Activated naive CD8-positive, alpha-beta T cell (primary cell): Measurements from ENCODE around the gene NFATC4.
"Not testable (repeated sequence)": the region's sequence is repeated elsewhere in the genome, so short reads cannot be mapped to it uniquely, and the experiment has no call there.

Experiments used
- H3K27ac Mint-ChIP-seq: one replicate; pipeline ENCODE4 v1.8.0; 2021; ENCODE audit warnings: mixed read lengths
- H3K27me3 Mint-ChIP-seq: one replicate; pipeline ENCODE4 v1.8.0; 2021; ENCODE audit warnings: mixed read lengths
- H3K36me3 Mint-ChIP-seq: one replicate; pipeline ENCODE4 v1.8.0; 2021; ENCODE audit warnings: mixed read lengths
- H3K4me1 Mint-ChIP-seq: one replicate; pipeline ENCODE4 v1.8.0; 2021; ENCODE audit warnings: low read depth, mixed read lengths
- H3K4me3 Mint-ChIP-seq: one replicate; pipeline ENCODE4 v1.8.0; 2021; ENCODE audit warnings: mild to moderate bottlenecking, mixed read lengths
- H3K9me3 Mint-ChIP-seq: one replicate; pipeline ENCODE4 v1.8.0; 2021; ENCODE audit warnings: low read depth, mixed read lengths

Gene NFATC4

DNA sequence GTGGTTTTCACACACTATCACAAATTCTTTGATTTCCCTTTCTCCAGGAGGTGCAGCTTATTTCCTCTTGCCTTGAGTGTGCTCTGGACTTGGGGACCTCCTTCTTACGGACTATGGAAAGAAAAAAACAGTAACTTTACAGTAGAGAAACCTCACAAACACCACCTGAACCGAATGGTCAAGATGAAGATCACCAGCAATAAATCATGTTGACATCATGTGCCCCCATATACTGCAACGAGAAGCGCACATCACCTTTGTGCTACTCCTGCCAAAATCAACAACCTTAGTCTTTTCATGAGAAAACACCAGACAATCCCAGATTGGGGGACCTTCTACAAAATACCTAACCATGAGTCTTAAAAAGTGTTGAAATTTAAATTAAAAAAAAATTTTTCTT, 17.5 kb downstream of the NFATC4 start:
- peaks cover 11% of the 10 kb centered on the region for H3K27me3 Mint-ChIP-seq
- H3K27ac Mint-ChIP-seq: no peak overlapping the region
- no peaks in the 10 kb centered on the region for H3K36me3 Mint-ChIP-seq
- no peaks in the 10 kb centered on the region for H3K4me1 Mint-ChIP-seq
- no peak overlapping the region for H3K4me3 Mint-ChIP-seq
- no peaks in the 10 kb centered on the region for H3K9me3 Mint-ChIP-seq

DNA sequence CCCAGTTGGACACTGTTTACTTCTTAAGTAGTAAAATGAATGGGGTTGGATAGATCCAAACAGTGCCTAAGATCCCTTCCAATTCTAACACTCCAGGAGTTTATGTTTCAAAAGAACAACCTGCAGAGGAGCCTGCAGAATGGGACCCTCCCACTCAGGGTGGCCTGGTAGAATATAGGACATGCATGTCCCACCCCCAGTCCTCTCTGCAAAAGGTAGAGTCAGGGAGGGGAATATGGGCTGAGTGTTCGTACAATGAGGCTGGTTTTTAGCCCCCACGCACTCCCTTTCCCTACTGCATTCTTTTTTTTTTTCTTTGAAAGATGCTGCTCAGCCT, 19.0 kb downstream of the NFATC4 start:
- H3K4me1 Mint-ChIP-seq: no peaks in the 10 kb centered on the region

DNA sequence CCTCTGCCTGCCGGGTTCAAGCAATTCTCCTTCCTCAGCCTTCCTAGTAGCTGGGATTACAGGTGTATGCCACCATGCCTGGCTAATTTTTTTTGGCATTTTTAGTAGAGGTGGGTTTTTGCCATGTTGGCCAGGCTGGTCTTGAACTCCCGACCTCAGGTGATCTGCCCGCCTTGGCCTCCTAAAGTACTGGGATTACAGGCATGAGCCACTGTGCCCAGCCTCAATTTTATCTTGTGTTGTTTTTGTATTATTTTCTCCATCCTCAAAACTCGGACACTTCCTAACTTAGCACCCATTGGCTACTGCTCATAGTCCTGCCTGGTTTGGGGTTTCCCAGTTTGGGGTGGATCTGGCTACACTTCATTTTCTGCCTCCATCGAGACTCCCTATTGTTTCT, 19.6 kb downstream of the NFATC4 start:
- H3K27me3 Mint-ChIP-seq: peaks cover 18% of the 10 kb centered on the region
- H3K9me3 Mint-ChIP-seq, H3K4me3 Mint-ChIP-seq, H3K36me3 Mint-ChIP-seq, H3K4me1 Mint-ChIP-seq, H3K27ac Mint-ChIP-seq: not testable (repeated sequence)

More for the DNA sequence above, 19.0 kb downstream of the NFATC4 start:
- Mint-ChIP-seq H3K36me3 (no peaks in the 10 kb centered on the region), H3K27ac (no peak overlapping the region), H3K9me3 (no peaks in the 10 kb centered on the region), H3K27me3 (peaks cover 16% of the 10 kb centered on the region), H3K4me3 (no peak overlapping the region)

DNA sequence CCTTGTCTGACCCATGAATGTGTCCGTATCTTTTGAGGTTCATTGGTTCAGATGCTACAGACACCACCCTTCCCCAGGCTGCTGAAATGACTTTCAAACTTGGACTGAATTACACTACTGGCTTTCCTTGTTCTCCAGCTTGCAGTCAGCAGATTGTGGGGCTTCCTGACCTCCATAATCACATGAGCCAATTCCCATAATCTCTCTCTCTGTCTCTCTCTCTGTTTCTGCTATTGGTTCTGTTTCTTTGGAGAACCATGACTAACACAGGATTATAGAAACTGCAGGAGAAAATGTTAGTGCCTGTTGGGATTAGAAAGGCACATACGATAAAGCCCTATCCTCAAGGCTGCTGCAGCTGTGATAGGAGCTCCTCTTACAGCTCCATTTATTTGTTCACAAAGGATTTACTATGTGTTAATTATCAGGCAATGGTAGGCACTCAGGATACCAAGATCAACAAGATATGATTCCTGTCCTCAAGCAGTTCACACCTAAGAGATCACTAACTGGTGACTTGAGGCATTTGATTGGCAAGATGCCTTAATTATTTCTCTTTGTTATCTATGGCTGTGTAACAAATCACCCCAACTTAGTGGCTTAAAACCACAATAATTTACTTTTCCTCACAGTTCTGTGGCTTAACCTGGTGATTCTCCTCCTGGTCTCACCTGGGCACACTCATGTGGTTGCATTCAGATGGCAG, 20.6 kb downstream of the NFATC4 start:
- Mint-ChIP-seq H3K27ac (no peak overlapping the region), H3K4me1 (no peaks in the 10 kb centered on the region), H3K36me3 (no peaks in the 10 kb centered on the region), H3K9me3 (no peaks in the 10 kb centered on the region), H3K27me3 (peaks cover 19% of the 10 kb centered on the region), H3K4me3 (no peak overlapping the region)

DNA sequence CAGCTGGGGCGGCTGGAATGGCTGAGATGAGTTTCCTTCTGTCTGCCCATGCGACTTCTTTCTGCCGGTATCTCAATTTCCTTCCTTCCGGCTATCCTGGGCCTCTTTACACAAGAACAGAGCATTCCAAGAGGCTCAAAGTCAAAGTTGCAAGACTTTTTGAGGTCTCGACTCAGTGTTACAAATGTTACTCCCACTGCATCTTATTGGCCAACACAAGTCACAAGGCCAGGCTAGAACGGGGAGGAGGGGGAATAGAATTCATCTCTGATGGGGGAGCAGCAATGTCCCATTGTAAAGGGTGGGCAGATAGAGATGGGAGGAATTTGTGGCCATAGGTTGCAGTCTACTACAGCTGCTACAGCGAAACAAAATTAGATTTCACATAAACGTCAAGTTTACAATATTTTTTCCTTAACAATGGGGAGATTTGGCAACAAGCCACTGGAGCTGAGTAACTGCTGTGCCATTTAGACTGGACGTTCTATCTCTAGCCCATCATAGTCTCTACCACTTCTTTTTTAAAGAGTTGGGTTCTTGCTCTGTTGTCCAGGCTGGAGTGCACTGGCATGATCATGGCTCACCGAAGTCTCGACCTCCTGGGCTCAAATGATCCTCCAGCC, 21.4 kb downstream of the NFATC4 start:
- H3K4me3 Mint-ChIP-seq: no peak overlapping the region
- no peaks in the 10 kb centered on the region for H3K9me3 Mint-ChIP-seq

DNA sequence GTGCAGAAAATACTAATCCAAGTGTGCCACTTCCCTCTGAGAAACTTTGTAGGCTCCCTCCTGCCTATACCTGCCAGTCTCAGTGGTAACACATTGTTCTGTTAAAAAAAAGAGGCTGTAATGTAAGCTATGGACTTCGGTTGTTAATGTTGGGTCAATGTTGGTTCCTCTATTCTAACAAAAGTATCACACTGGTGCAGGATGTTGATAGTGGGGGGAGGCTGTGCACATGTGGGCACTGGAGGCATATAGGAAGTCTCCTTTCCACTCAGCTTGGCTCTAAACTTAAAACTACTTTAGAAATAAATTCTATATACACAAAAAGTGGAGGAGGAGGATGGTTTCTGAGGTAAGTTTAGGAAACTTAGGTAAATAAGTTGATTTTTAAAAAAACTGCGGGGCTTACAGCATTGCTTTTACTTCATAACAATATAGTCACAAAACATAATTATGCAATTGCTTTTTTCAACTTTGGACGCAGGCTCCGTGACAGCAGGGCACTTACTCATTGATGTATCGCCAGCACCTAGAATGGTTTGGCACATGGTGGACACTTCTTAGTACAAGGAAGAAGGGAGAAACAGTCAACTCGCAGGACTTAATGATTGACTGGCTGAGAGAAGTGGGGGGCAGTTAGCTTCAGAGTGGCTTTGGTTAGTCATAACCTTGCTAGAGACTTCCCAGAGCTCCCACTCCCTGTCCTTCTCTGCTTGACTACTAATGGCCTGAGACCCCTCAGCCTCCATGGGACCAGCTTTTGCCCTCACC, 22.9 kb downstream of the NFATC4 start:
- peaks cover 17% of the 10 kb centered on the region for H3K27me3 Mint-ChIP-seq
- H3K27ac Mint-ChIP-seq: no peak overlapping the region
- H3K4me3 Mint-ChIP-seq: no peak overlapping the region

More for the DNA sequence above, 21.4 kb downstream of the NFATC4 start:
- Mint-ChIP-seq H3K4me1 (no peaks in the 10 kb centered on the region), H3K27me3 (peaks cover 17% of the 10 kb centered on the region), H3K36me3 (no peaks in the 10 kb centered on the region), H3K27ac (no peak overlapping the region)

DNA sequence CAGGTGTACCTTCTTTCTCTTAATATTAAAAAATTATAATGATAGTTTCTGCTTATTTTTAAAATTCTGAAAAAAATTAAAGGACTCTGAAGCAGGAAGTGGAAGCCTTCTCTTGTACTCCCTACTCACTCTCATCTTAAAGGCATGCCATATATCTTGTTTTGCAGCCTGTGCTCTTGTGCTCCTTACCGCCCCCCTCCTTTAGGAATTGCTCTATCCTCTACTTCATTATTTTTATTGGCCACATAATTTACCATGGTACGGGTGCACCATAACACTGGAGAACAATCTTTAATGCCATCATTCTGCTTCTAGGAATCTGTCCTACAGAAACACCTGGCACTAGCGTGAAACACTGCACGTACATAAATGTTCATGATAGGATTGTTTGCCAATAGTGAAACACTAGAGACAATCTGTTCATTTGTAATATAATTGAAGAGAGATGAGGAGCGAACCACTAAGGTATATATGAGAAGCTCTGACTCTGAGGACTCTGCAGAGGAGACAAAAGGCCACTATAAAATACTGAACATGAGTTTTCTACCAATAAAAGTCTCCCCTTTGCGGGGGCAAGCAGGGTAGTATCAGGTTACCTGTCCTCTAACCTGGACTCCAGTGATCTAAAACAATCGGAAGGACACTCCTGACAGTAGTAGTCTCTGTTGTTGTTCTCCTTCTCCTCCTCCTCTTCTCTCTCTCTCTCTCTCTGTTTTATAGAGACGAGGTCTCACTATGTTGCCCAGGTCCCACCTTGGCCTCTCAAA, 24.5 kb downstream of the NFATC4 start:
- H3K4me1 Mint-ChIP-seq: no peaks in the 10 kb centered on the region
- no peak overlapping the region for H3K27ac Mint-ChIP-seq
- H3K9me3 Mint-ChIP-seq: no peaks in the 10 kb centered on the region
- H3K4me3 Mint-ChIP-seq: no peak overlapping the region
- no peaks in the 10 kb centered on the region for H3K36me3 Mint-ChIP-seq
- peaks cover 13% of the 10 kb centered on the region for H3K27me3 Mint-ChIP-seq

More for the DNA sequence above, 22.9 kb downstream of the NFATC4 start:
- no peaks in the 10 kb centered on the region for H3K36me3 Mint-ChIP-seq
- H3K4me1 Mint-ChIP-seq: no peaks in the 10 kb centered on the region
- no peaks in the 10 kb centered on the region for H3K9me3 Mint-ChIP-seq

DNA sequence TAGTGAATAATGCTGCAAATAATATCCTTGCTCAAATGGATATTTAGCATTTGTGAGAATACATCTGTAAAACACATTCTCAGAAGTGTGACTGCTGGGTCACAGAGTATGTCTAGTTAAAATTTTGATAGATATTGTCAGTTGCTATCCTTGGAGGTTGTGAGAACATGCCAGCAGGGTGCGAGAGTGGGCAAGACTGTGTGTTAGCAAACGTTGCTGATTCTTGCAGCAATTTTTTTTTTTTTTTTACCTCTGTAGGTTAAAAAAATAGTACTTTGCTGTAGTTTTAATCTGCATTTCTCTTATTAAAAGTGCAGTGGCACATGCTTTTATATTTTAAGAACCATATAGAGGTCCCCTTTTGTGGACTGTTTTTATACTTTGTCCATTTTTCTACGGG, 26.3 kb downstream of the NFATC4 start:
- Mint-ChIP-seq H3K36me3 (no peaks in the 10 kb centered on the region), H3K4me3 (no peak overlapping the region), H3K27ac (no peak overlapping the region), H3K4me1 (peaks cover 2% of the 10 kb centered on the region), H3K9me3 (no peaks in the 10 kb centered on the region), H3K27me3 (peaks cover 8% of the 10 kb centered on the region)

DNA sequence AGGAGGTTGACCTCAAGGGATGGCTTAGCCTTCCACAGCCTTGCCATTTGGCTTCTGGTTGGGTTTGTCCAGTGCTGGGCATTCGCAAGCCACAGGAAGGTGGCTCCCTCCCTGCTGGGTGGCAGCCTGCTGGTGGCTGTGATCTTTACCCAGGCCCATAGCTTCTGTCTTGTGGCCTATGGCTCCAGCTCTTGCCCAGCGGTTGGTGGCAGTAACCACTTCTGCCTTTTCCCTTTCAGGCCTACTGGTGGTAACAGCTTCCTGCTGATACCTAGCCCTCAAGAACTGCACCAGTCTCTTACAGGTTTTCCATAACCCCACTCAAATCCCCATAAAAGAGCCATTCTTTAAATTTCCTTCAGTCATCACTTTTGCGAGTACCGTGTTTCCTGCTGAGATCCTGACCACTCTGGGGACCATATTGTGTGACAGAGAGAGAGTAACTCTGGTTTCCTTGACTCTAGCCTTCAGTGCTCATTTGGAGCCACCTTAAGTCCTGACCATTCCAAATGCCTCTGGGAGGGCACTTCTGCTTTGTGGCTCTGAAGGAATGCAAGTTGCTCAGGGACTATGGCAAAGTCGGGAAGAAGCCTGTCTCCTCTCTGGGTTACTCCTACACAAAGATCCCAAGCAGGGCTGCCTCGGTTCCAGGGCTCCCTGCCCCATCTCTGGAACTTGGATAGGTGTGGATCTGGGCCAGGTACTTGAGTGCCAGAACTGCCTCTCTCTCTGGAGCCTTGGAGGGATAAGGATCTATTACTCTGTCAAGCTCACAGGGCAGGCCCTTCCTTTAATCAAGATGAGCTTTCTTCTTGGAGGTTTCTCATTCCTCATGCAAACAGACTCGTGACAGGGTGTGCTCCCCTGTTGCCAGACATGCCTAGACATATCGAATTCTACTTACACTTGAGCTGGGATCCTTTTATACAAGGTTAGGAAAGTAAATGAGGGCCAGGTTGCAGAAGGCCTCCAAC, 27.9 kb downstream of the NFATC4 start:
- Mint-ChIP-seq H3K4me3 (no peak overlapping the region), H3K36me3 (no peaks in the 10 kb centered on the region), H3K27ac (no peak overlapping the region), H3K9me3 (no peaks in the 10 kb centered on the region), H3K4me1 (peaks cover 8% of the 10 kb centered on the region), H3K27me3 (peaks cover 10% of the 10 kb centered on the region)

DNA sequence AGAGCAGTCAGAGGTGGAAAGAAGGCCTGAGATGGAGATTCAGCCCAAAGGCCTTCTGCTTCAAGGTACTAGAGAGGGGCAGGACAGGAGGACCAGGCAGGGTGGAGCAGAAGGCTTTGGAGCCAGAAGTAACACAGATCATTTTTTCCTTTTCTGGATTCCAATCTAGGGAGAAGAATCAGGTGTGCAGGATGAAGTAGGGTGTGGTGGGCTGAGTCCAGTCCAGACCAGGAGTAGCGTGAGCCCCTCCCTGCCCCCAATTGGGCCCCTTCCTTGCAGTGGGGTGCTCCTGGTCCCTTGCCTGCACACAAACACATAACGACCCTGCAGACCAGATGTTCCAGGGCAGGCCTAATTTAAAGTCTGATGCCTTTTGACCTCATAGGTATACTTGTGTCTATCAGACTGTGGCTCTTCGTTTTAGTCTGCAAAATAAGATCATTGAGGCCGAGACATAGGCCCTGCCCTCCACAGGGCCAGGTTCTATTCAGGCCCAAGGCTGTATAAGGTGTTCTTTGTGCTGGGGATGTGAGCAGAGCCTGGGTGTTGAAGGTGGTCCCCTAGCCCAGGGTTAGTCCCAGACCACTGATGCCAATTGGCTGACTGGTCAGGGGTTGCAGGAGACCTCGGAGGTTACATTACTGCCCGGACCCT, 29.8 kb downstream of the NFATC4 start:
- peaks cover 4% of the 10 kb centered on the region for H3K27me3 Mint-ChIP-seq
- no peaks in the 10 kb centered on the region for H3K36me3 Mint-ChIP-seq
- peaks cover 8% of the 10 kb centered on the region for H3K4me1 Mint-ChIP-seq
- peak overlapping the region; percentile 50 for H3K4me3 Mint-ChIP-seq
- no peaks in the 10 kb centered on the region for H3K9me3 Mint-ChIP-seq
- no peak overlapping the region for H3K27ac Mint-ChIP-seq

DNA sequence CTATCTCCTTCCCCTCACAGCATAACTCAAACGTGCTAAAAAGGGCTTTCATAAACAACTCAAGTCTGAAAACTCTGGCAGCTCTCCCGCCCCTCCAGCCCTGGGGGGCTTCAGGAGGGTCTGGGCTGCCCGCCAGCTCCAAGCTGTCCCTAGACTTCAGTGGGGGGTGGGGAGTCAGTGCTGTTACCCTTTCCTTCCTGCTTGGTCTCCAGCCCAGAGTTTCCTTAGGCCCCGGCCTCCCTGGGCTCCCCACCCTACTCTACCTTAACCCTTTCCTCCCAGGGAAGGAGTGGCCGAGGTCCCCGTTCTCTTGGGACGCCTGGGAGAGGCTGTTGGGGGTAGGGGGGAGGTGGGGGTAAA, 30.3 kb downstream of the NFATC4 start:
- peaks cover 3% of the 10 kb centered on the region for H3K27me3 Mint-ChIP-seq
- no peak overlapping the region for H3K4me3 Mint-ChIP-seq
- H3K9me3 Mint-ChIP-seq: no peaks in the 10 kb centered on the region
- H3K27ac Mint-ChIP-seq: no peak overlapping the region
- H3K4me1 Mint-ChIP-seq: peaks cover 8% of the 10 kb centered on the region
- no peaks in the 10 kb centered on the region for H3K36me3 Mint-ChIP-seq

DNA sequence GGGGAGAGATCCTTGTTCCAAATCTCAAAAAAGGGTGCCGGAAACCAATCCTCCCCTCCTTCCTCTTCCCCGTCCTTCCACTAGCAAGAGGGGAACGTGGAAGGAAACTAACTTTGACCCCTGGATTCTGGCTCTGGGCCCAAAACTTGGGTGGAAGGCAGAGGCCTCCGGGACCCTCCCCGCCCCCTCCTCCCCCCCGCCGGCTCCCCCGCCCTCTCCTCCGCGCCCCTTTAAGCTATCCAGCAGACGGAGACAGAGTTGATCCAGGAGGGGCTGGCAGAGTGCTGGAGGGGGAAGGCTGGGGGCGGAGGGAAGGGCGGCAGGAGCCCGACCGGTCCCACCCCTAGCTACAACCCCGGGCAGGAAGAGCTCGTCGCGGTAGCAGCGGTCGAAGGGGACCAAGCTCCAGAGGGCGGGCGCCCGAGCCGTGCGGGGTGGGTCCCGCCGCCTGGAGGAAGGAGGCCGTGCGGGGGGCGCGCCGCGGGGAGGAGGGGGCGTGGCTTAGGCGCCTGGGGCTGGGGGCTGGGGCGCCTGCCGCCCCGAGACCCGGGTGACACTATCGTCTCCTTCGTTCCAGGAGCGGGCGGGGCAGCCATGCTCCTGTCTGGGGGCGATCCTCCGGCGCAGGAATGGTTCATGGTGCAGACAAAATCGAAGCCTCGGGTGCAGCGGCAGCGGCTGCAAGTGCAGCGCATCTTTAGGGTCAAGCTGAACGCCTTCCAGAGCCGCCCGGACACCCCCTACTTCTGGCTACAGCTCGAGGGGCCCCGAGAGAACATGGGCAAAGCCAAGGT, 30.9 kb downstream of the NFATC4 start, which contains the start of gene NYNRIN:
Gene NYNRIN, plus strand, starts transcription at position 351 of the 794 bp plus-strand sequence. Its CDS starts 244 bp downstream, at position 595.
- Mint-ChIP-seq H3K36me3 (no peaks in the 10 kb centered on the region), H3K27ac (no peak within 1 kb of the TSS), H3K4me3 (peak within 1 kb of the TSS; percentile 73), H3K9me3 (no peaks in the 10 kb centered on the region), H3K27me3 (peaks cover 3% of the 10 kb centered on the region), H3K4me1 (peaks cover 8% of the 10 kb centered on the region)

DNA sequence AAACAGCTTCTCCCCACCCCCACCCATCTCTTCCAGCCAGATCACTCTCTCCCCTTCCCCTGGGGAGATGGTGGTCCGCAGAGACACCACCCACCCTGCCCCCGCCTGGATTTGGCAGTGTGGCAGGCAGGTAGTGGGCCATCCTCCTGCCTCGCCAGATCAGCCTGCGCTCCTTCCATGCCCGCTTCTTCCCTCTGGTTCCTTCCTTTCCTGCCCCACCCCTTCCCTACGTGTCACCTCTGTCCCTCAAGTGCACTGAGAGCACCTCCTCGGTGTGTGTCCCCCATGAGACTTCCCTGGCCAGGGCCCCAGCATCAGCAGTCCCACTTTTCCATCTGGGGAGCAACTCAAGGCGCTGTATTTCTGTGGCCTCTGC, 31.5 kb downstream of the NFATC4 start:
- H3K27ac Mint-ChIP-seq: no peak overlapping the region
- no peaks in the 10 kb centered on the region for H3K36me3 Mint-ChIP-seq
- no peaks in the 10 kb centered on the region for H3K9me3 Mint-ChIP-seq
- peaks cover 3% of the 10 kb centered on the region for H3K27me3 Mint-ChIP-seq
- H3K4me1 Mint-ChIP-seq: peaks cover 8% of the 10 kb centered on the region
- H3K4me3 Mint-ChIP-seq: peak overlapping the region; percentile 73
